KOPT-K1 (cell line): ENCODE data around the gene KCNIP4.

Experiments used
- H3K27ac ChIP-seq: fragments of 200-600 bp; sonication (generic); 2 replicates; pipeline ENCODE4 v1.5.1; 2016; ENCODE audit warnings: antibody characterized with exemption, mild to moderate bottlenecking, low read depth, low read length; ENCODE audit not compliant: poor library complexity, severe bottlenecking
- H3K36me3 ChIP-seq: fragments of 200-600 bp; sonication (generic); 2 replicates; pipeline ENCODE4 v1.5.1; 2017; ENCODE audit warnings: antibody characterized with exemption, mild to moderate bottlenecking, low read length, moderate library complexity; ENCODE audit not compliant: insufficient read depth
- H3K9me3 ChIP-seq: fragments of 200-600 bp; sonication (generic); 2 replicates; pipeline ENCODE4 v1.5.1; 2017; ENCODE audit warnings: antibody characterized with exemption, low read length, mild to moderate bottlenecking; ENCODE audit not compliant: insufficient read depth, poor library complexity, severe bottlenecking

KCNIP4 gene

DNA sequence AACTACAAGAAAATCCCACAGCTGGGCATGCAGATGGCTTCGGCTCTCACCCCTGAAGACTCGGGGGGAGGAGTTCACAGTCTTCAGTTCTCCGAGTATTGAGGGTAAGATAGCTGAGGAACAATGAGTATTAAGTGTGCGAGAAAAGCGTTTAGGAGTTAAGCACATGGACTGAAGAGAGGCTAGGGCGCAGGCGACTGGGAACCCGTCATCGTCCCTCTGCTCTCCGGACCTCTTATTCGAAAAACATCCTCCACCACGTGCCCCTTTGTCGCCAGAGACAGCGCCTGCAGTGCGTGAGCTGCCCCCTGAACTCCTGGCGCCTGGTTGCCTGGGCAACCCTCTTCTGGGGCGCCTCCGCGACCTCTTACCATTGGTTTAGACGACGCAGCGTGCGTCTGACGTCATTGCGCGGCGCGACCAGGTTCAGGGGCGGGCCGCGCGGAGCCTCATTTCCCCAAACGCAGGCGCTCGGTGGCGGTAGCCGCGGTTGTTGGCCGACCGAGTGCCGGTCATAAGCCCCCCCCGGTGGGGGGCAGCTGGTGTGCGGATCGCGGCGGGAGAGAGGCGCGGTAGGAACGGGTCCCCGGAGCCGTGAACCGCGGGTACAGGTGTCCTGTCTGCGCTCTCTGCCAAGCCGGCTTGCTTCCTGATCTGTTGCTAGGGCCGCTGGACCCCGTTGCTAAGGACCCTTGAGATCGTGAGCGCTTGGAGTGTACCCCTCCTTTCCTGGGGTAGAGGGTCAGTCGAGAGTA lies 1248.4 kb downstream of the KCNIP4 start, which contains the start of gene PACRGL:
PACRGL (plus strand) TSS at position 452 of the 755 bp plus-strand sequence. CDS start 4,024 bp downstream, outside the sequence.
- H3K9me3 ChIP-seq: no peaks in the 10 kb centered on the region
- peak within 1 kb of the TSS; percentile 36 for H3K27ac ChIP-seq
- H3K36me3 ChIP-seq: peaks cover 11% of the 10 kb centered on the region

DNA sequence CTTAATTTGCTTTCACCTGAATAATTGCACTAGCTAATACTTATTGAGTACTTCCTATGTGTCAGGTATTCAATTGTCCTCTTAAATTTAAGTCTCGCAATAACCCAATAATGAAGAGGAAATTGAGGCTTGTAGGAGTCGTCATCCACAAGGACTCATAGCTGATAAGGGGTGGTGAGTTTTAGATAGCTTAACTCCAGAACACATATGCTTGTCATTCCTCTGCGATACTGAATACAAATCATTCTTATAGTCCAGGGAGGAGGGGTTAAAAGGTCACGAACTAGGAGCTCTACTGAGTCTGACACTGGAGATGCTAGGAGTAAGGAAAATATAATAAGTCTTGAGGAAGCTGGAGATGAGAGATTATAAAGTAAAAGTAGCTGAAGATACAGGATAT lies 1249.8 kb downstream of the KCNIP4 start:
- H3K36me3 ChIP-seq: no peaks in the 10 kb centered on the region
- H3K9me3 ChIP-seq: no peaks in the 10 kb centered on the region
- H3K27ac ChIP-seq: no peak overlapping the region

DNA sequence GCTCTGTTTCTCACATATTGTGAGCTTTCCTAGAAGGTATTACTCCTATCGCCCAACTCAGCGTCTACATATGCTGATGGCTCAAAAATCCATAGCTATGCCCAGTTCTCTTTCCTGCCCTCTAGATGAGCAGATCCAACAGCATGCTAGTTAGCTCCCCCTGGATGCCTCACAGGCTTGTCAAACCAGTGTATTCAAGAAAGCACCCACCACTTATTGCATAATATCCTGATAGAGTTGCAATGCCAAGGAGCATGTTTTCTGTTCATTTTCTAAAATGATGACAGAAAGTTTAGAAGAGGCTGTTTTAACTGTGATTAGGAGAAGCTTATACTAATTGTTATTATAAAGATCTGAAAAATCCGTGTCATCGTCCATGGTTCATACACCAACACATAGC lies 1250.2 kb downstream of the KCNIP4 start:
- Histone ChIP-seq H3K27ac (no peak overlapping the region), H3K9me3 (no peaks in the 10 kb centered on the region)

DNA sequence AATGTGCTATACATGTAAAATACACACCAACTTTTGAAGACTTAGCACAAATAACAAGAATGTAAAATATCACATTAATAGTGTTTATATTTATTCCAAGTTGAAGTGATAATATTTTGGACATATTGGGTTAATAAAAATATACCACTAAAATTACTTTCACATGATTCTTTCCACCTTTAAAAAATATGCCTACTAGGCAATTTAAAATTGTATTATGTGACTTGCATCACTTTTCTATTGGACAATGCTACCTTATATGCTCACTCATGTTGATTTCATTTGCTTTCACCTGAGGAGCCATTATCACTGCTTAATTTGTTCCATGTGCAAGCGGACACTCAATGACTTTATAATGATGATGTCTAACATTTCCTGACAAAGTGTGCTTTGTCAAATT lies 1251.8 kb downstream of the KCNIP4 start:
- Histone ChIP-seq H3K9me3 (no peaks in the 10 kb centered on the region), H3K27ac (no peak overlapping the region), H3K36me3 (no peaks in the 10 kb centered on the region)

More for the DNA sequence above, 1250.2 kb downstream of the KCNIP4 start:
- no peaks in the 10 kb centered on the region for H3K36me3 ChIP-seq

DNA sequence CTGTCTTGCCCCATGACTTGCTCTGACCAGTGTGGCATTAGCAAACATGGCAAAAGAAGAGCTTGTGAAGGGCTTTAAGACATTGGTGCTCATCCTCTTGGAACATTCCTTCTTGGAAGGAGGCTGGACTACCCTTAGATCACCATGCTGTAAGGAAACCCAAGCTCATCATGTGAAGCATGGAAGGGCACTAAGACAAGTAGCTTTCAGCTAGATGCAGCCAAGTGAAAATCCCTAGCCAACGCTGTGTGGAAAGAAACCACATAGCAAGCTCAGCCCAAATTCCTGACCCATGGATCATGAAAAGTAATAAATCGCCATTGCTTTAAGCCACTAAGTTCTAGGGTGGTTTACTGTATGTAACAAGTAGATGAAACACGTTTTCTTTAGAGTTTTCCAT lies 1260.7 kb downstream of the KCNIP4 start:
- Histone ChIP-seq H3K36me3 (no peaks in the 10 kb centered on the region), H3K9me3 (no peaks in the 10 kb centered on the region), H3K27ac (no peak overlapping the region)

DNA sequence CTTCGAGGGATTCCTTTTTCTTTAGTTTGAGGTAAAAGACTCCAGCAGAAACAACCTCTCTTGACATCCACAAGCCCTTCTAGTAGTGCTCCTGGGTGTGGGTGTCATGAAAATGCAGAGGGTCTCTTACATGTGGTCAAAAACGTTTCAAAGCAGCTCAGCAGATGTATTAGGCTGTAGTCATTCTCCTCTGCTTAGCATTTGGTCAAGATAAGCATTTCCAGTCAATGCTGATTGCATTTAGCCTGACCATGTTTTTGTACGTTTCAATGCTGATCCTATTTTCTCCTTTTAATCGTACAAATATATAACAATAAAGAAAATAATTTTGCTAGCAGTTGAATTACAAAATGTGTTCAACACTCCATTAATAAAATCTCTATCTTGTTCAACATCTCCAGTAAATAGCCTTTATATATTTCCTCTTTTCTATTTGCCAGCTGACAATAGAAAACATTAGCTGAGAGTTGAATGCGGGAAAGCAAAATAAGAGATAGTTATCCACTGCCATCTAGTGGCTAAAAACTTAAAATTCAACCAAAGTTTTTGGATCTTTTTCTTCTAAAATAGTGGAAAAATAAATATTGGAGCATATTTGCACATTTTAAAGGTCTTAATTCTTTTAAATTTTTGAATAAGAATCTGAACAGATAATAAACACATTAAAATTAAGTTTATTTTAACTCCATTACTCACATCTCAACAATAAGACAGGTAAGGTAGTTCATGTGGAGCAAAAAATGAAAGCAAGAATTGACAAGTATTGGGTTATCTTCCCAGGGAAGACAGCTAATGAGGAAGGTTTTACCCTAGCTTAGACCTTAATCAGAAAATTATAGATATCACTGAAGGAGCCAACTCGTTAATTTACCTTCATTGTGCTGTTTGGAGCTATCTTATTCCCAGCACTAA lies 1263.5 kb downstream of the KCNIP4 start:
- no peaks in the 10 kb centered on the region for H3K36me3 ChIP-seq
- H3K27ac ChIP-seq: no peak overlapping the region
- no peaks in the 10 kb centered on the region for H3K9me3 ChIP-seq

DNA sequence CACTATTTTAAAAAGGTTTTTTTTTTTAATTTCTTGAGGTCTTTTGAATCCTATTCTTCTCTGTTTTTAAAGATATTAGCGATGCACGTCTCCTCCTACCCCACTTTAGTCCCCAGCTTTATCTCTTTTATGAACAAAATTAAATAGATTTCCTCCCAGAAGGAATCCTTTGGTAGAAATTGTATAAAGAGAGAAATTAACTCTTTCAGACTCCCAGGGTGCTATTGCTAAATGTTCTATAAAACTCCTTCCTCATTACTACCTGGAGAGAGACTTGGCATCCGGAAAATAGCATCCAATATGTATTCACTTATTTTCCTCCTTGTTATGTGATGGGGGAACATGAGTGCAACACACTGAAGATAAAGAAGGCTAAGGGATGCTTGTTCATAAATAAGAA lies 1264.8 kb downstream of the KCNIP4 start:
- Histone ChIP-seq H3K27ac (no peak overlapping the region), H3K36me3 (no peaks in the 10 kb centered on the region)

DNA sequence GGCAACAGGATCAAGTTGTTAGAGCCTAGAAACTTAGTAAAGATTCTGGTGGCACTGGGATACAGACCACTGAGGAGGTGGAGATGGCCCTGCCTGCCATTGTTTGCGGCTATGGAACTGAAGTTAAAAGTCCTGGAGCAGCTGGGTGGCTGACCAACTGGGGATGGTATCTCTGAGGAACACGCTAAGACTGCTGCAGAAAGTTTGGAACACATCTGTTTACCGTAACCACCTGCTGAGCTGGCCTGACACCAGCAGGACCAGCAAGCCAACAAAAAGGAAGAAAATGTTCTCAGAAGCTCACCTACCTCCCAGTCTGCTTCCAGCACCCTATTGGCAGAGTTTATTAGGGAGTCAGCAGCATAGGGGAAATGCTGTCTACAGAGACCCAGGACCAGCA lies 1265.7 kb downstream of the KCNIP4 start:
- H3K36me3 ChIP-seq: no peaks in the 10 kb centered on the region
- no peaks in the 10 kb centered on the region for H3K9me3 ChIP-seq
- H3K27ac ChIP-seq: no peak overlapping the region

More for the DNA sequence above, 1264.8 kb downstream of the KCNIP4 start:
- H3K9me3 ChIP-seq: no peaks in the 10 kb centered on the region

DNA sequence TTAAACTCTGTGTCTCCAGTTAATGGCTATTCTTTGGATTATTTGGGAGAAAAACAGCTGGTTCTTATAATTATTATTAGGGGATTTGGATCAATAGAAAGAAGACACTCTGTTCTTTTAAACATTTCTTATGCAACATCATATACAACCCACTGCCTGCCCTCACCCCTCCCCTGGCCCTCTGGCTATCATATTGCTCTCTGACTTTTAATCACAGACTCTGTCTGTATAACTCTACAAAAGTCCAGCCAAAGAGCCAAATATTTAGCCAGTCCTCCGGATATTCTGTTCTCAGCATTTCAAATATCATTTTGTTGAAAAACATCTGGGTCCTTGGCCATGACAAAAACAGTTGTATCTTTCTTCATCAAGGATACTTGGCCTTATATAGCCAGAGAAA lies 1267.3 kb downstream of the KCNIP4 start:
- H3K27ac ChIP-seq: no peak overlapping the region
- no peaks in the 10 kb centered on the region for H3K9me3 ChIP-seq
- no peaks in the 10 kb centered on the region for H3K36me3 ChIP-seq

DNA sequence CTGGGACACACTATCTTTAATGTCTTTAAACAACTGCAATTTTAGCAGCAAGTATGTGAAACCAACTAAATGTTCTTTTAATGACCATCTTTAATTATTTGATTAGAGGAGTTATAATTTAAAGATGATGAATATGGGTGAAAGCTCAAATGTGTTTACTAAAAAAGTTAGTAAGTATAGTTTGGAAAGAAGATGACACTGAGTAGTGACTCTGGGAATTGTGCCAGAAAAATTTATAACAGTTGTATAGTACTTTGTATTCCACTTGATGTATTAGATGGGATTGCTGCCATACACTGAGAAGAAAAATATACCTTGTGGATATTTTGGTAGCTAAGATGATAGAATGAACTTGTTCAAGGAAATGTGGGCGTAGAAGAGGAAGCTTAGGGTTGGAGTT lies 1267.8 kb downstream of the KCNIP4 start:
- no peaks in the 10 kb centered on the region for H3K36me3 ChIP-seq
- H3K27ac ChIP-seq: no peak overlapping the region
- H3K9me3 ChIP-seq: no peaks in the 10 kb centered on the region

DNA sequence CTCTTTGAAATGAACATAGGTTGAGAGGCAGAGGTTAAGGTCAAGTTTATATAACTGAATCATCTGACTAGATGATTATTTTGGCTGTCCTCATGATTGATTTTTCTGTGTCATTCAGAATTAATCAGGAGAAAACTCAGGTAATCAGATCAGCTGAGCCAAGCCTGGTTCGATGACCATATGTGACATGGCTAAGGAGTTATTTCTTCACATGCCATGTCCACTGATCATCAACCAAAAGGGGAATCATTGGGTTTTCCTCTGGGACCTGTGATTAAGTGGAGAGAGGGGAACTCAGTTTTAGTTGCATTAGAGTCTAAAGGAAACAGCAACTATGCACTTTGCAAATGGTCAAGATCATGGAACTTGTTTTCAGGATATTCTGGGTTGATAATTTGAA lies 1268.6 kb downstream of the KCNIP4 start:
- H3K36me3 ChIP-seq: no peaks in the 10 kb centered on the region
- H3K9me3 ChIP-seq: no peaks in the 10 kb centered on the region
- no peak overlapping the region for H3K27ac ChIP-seq
